C4-2B (cell line): ENCODE results near the gene E2F1.
A peak's percentile ranks its signal among the peaks of the same experiment; 100 is the strongest.

Experiments used
- H3K27ac ChIP-seq: fragments of 450-650 bp; 2 replicates; pipeline ENCODE4 v1.5.1; 2017
- ZFX ChIP-seq: fragments of 450-650 bp; IDR thresholded peaks from 2 replicates; pipeline ENCODE4 v1.6.1; 2017
- TF ChIP-seq, protein P1 (sequence below): fragments of 450-650 bp; conservative IDR thresholded peaks from 2 replicates; pipeline ENCODE4 v1.5.1; 2017; ENCODE audit warnings: mild to moderate bottlenecking

Gene E2F1

DNA sequence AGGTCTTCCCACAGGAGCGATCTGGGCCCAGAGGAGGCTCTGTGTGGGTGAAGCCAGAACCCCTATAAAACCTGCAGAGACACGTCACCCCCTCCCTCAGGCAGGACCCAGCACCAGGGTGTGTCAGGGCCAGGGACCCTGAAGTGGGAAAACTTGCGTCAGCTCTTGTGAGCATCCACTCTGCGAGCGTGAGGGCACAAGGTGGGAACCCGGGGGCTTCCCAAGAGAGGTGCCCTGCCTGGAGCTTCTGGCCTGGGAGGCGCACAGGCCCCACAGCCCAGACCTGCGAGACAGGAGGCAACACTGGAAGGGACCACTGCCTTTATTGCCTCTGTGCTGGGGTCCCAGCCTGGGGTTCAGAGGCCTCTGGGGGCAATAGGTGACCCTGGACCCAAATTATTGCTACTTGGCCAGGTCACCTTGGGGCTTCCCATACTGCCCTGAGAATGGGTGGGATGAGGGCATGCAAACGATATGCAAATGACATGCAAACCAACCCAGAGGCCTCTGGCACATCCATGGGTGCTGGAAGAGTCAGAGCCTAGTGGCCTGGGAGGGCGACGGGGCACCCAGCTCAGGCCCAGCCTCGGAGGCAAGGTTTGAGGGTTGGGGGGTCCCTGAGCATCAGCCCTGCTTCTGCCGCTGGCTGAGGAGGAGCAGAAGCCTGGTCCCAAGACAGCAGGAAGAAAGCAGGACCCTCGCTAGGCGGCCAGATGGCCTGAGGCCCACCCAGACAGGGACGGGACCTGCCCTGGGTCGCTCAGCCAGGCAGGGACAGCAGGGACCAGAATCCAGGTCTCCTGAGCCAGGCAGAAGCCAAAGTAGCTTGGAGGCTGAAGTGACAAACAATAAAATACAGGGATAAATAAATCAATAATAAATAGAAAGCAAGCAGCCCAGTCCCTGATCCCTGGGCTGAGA lies 29.1 kb downstream of the E2F1 start:
- H3K27ac ChIP-seq: no peak overlapping the region; the same call in 1 of the 2 replicates
- no peak for TF ChIP-seq ZFX
- TF ChIP-seq, protein P1, sequence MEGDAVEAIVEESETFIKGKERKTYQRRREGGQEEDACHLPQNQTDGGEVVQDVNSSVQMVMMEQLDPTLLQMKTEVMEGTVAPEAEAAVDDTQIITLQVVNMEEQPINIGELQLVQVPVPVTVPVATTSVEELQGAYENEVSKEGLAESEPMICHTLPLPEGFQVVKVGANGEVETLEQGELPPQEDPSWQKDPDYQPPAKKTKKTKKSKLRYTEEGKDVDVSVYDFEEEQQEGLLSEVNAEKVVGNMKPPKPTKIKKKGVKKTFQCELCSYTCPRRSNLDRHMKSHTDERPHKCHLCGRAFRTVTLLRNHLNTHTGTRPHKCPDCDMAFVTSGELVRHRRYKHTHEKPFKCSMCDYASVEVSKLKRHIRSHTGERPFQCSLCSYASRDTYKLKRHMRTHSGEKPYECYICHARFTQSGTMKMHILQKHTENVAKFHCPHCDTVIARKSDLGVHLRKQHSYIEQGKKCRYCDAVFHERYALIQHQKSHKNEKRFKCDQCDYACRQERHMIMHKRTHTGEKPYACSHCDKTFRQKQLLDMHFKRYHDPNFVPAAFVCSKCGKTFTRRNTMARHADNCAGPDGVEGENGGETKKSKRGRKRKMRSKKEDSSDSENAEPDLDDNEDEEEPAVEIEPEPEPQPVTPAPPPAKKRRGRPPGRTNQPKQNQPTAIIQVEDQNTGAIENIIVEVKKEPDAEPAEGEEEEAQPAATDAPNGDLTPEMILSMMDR: no peak

DNA sequence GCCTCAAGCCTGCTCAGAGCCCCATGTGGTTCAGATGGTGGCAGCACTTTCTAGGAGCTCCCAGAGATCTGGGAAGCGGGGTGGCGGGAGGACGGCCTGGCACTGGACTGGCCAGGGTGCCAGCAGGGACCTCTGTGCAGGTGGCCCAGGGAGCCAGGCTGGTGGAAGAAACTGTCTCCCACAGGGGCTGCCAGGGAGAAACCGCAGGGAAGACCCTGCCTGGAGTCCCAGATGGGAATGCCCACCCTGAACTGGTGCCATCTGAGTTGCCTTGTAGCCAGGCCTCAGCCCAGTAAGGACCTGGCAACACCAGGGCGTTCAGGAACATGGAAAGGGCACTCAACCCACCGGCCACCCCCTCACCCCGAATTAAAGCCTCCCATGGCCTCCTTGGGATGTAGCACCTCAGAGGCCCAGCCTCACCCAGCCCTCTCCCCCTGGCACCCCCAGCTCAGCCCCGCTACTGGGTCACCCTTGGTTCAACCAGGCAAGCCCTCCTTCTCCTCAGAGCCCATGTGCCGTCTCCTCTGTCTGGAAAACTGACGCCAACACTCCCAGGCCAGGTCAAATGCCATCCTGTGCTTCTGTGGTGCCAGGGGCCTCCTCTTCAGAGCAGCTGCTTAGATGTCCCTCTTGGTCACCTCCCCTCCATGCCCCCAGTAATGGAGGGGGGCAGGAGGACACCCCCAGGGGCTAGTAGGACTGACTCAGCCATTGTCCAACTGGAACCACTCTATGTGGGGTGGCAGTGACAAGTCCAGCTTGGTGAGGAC lies 30.0 kb downstream of the E2F1 start:
- TF ChIP-seq ZFX: no peak
- TF ChIP-seq, protein P1: no peak
- H3K27ac ChIP-seq: peak overlapping the region; percentile 4; the same call in 1 of the 2 replicates

DNA sequence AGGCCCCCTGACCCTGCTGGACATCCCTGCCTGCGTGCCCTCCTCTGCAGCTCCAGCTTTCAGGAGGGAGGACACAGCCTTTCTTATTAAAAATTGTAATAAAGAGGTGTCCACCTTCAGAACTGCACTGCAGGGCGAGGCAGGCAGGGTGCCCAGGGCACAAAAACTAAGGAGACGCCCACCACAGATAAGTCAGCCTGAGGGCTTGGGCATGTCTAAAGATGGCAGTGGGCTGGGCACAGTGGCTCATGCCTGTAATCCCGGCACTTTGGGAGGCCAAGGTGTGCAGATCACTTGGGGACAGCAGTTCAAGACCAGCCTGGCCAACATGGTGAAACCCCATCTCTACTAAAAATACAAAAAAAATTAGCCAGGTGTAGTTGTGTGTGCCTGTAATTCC lies 31.0 kb downstream of the E2F1 start:
- peak overlapping the region; percentile 93 for H3K27ac ChIP-seq
- TF ChIP-seq, protein P1: no peak
- no peak for TF ChIP-seq ZFX

DNA sequence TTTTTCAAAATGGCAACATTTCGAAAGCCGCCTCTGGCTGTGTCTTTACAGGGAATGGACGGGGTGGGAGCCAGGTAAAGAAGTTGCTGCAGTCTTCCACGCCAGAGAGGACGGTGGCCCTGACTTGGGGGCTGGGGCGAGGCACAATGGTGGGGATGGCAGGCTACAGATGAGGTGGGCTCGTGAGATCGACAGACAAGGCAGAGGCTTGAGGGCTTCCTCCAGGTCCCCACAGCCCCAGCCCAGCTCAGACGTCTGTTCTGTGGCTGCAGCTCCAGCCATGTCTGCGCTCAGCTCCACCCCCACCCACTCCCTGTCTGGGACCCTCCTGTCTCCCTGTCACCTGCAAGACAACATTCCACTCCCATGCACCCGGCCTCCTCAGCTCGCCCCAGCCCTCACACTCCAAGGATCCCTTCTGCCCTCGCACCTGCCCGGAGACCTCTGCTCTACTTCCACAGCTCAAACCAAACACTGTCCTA lies 31.5 kb downstream of the E2F1 start:
- TF ChIP-seq, protein P1: no peak
- no peak for TF ChIP-seq ZFX
- H3K27ac ChIP-seq: peak overlapping the region; percentile 93

DNA sequence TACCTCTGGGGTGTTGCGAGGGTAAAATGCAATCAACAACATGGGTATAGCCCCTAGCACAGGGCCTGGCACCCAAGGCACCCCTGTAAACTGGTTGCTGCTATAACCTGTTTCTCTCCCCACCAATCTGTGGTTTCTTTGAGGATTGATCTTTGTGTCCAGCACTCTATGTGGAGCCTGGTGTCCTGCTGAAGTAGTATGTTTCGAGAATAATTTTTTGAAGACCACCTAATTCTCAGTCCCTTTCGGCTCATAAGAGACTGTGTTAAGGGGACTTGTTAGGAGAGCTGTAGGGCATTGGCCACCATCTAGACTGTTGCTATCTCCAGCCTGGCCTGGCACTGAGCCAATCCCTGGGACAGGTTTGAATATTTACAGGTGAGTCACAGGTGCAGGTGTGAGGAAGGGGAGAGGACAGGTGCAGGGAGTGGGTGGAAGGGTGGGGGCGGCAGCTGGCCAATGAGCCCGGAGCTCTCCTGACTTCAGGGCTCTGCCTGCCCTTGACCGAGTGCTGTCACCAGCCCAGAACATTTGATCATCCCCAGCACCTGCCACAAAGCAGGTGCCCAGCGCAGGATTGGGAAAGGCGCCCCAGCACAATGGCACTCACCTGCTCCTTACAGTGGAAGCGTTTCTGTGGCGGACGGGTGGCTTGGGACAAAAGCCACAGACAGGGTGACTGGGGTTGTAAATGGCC lies 32.1 kb downstream of the E2F1 start:
- TF ChIP-seq, protein P1: no peak
- no peak for TF ChIP-seq ZFX
- H3K27ac ChIP-seq: peak overlapping the region; percentile 93

DNA sequence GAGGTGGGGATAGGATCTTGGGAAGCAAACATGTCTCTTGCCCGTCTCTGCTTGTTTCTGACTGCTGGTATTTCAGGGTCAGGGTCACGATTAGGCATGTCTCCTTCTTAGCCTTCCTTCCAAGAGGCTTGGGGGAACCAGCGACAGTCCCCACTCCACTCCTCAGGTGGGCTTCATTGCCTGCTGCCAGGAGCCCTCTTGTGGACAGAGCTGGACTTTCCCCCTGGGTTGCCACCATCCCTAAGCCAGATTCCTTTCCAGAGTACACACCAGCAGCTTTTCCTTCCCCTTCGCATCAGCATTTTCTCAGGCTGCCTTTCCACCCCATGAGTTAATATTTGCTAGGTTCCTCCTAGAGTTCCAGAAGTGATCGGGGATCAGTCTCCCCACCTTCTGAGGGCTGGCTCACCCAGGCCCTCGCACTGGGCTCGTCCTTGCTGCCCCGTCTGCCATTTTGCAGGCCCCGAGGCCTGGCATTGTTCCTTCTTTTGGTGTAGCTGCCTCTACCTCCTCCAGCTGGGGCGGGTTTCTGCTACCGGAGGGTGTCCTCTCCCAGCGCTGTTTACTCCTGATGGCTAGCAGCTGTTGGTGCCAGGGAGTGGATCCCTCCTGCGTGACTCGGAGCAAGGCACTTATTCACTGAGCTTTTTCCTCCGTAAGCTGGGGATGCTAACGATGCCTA lies 32.8 kb downstream of the E2F1 start:
- peak overlapping the region; percentile 93 for H3K27ac ChIP-seq
- TF ChIP-seq, protein P1: no peak; the same call in 1 of the 2 replicates
- TF ChIP-seq ZFX: no peak
